HuH-7 (cell line): ENCODE results near the gene PLXNB2.
A peak's percentile ranks its signal among the peaks of the same experiment; 100 is the strongest.
"Not testable (repeated sequence)": the region's sequence is repeated elsewhere in the genome, so short reads cannot be mapped to it uniquely, and the experiment has no call there.

ENCODE experiments used
- DNase-seq: peaks from one replicate; pipeline ENCODE4 v3.0.0; 2011; ENCODE audit warnings: low spot score

The PLXNB2 gene

DNA sequence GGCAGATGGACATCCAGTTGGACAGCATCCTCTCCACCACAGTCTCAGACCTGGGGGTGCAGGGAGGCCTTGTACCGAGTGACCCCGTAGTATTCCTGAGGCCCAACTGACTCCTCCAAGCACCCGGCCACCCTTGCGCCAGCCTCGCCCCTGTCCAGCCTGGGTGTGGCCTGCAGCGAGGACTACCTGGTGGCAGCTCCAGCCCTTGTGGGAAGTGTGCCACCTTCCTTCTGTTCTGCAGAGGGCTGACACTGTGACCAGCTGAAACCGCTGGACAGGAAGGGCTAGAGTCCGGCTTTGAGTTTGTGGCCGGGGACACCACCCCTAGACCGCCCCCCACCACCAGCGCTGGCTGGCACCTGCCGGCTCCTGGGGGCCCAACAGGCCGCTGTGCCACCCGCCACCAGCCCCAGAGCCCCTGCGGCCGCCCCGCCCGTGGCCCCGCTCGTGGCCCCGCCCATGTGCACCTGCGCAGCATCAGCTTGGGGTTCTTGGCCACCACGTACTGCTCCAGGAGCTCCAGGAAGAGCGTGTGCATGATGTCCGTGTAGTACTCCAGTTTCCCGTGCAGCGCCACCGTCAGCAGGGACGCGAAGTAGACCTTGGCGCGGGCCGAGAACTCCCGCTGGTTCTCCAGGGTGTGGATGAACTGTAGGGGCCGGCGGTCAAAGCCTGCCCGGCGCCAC lies 27.3 kb downstream of the PLXNB2 start:
- DNase-seq, result no peak

DNA sequence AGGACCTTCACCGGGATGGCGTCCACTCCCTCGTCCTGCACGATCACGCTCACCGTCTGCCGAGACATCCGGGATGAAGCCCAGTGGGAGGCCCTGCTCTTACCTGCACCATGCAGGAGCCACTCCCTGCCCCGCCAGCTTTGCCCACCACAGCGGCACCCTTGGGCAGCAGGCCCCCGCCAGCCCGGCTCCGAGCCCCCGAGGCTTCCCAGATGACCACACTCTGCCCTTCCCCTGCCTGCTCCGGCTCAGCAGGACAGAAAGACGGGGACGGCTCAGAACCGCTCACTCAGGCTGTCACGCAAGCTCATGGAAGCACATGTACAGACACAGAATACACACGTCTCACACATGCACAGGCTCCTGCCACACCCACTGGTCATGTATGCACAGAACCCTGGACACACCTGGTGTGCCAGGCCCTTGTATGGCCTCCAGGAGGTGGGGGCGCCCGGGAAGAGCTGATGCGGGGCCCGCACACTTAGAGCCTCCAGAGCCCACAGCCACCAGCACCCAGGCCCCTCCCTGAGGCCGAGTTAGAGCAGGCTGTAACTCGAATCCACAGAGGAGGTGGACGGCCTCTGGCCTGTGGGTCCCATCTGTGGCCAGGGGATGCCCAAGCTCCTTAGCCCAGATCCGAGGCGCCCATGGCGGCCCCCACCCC lies 28.4 kb downstream of the PLXNB2 start:
- no peak for DNase-seq

GRCh38 chr22:50278461-50278860 lies 29.0 kb downstream of the PLXNB2 start:
- DNase-seq, result no peak

- no peak for DNase-seq
Measured at GRCh38 chr22:50277761-50278160, 29.7 kb downstream of the PLXNB2 start.

- no peak for DNase-seq
Measured at GRCh38 chr22:50276143-50276542, 31.3 kb downstream of the PLXNB2 start.

- no peak for DNase-seq
Measured at GRCh38 chr22:50275181-50276055, 32.0 kb downstream of the PLXNB2 start.

GRCh38 chr22:50274771-50275170 lies 32.7 kb downstream of the PLXNB2 start:
- no peak for DNase-seq

DNA sequence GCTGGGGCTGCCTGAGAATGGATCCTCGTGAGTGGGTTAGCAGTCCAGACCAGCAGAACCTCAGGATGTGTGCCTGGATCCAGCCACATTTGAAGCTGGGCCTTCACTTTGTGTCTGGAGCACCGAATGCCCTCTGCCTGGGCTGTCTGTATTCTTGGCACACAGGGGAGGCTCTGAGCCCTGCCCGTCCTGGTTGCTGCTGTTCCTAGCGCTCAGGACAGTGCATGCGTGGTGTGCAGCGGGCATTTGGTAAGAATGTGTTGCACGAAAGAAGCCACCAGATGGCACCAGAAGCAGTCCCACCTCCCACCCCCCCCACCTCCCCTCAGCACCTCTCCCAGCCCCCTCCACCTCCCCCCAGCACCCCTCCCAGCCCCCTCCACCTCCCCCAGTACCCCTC lies 33.1 kb downstream of the PLXNB2 start:
- DNase-seq, result peak; percentile 89

DNA sequence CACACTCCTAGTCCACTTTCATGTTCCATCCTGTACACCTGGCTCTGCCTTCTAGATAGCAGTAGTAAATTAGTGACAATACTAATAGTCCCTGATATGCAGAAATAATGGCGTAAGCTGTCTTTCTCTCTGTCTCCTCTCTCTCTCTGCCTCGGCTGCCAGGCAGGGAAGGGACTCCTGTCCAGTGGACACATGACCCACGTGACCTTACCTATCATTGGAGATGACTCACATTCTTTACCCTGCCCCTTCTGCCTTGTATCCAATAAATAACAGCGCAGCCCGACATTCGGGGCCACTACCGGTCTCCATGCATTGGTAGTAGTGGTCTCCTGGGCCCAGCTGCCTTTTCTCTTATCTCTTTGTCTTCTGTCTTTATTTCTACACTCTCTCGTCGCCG lies 33.7 kb downstream of the PLXNB2 start:
- DNase-seq, result not testable (repeated sequence)

- not testable (repeated sequence) for DNase-seq
Measured at GRCh38 chr22:50273352-50273751, 34.1 kb downstream of the PLXNB2 start.

DNA sequence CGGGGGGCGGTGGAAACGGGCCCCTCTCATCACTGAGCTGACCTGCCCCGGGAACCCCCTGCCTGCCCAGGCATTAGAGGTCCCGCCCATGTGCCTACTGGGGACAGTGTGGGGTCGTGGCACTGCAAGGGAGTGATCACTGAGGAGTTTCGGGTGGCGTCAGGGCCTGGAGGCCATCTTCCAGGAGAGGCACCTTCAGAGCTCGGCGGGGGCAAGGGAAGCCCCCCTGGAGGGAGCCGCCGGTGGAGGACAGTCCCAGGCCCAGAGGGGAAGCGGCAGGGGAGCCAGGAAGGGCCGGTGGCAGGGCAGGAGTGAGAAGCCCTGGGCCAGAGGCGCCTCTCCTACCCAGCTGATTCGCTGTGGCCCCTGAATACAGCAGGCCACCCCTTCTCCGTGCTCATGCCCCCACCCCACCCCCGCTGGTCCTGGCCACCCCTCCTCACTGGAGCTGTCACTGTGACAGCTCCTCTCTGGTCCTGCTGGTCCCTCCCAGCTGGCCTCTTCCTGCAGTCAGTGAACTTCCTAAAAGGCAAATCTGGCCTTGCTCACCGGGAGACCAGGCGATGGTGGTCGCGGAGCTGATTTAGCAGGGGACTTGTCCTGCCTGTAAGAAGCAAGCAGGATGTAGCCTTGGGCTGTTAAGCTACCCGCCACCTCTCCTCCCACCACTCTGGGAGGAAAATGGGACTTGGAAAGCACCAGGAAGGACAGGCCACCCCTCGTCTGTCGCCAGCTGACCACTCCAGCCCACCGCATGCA lies 35.2 kb downstream of the PLXNB2 start:
- DNase-seq, result no peak

- DNase-seq, result peak; percentile 85
Measured at GRCh38 chr22:50271519-50271970, 35.9 kb downstream of the PLXNB2 start.

DNA sequence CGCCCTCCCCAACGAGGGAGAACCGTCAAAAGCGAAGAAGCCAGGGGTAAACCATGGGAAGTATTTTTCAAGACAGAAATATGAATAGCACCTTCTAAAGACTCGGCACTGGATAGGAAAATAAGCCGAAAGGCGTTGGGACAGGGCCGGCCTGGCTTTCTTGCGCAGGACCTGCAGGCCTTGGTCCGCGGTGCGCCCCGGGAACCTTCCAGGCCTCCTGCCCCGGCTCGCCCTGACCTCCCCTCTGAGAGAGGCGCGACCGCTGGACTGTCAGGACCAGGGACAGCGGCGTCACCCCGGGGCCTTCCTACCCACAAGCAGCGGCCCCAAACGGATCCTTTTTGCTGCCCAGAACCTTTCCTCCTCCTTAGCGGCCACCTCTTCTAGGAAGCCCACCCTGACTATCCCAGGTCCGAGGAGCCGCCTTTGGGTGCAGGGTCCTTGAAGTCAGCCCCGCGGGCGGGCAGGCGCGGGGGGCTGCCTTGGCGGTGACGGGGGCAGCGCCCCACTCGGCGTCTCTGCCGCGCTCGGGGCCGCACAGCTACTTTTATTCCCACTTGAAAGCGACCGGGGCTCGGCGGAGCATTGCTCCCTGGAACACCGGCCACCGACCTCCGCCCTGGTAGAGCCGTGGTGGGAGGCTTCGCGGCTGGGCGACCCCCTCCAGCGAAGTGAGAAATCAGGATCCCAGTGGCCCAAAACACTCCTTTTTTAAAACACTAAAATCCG lies 36.6 kb downstream of the PLXNB2 start:
- peak; percentile 93 for DNase-seq

GRCh38 chr22:50269970-50270665 lies 37.3 kb downstream of the PLXNB2 start, which contains the start of gene MAPK11:
Gene MAPK11, minus strand, starts transcription at chr22:50270380. Its CDS starts 88 bp downstream, at chr22:50270292.
- DNase-seq, result no peak

DNA sequence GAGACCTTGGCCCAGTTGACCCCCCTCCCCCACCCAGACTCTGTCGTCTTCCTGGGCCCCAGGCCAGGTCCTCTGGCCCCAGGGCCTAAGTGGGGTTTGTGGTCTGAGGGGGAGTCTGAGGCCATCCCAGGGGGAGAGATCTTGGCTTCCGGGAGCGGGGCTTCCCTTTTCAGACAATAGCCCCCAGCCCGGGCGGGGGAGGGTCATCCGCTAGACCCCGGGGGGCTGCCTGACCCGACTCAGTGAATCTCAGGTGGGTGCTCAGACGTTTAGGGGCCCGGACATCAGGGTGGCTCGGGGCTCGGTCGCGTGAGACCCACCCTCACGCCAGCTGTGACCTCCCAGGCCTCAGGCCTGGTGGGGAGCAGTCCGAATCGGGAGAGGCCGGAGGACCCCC lies 37.9 kb downstream of the PLXNB2 start:
- no peak for DNase-seq

- DNase-seq, result no peak
Measured at GRCh38 chr22:50268655-50269113, 38.8 kb downstream of the PLXNB2 start.

GRCh38 chr22:50267591-50268390 lies 39.7 kb downstream of the PLXNB2 start:
- no peak for DNase-seq

- DNase-seq, result no peak
Measured at GRCh38 chr22:50266994-50267393, 40.5 kb downstream of the PLXNB2 start.

GRCh38 chr22:50264946-50265669 lies 42.3 kb downstream of the PLXNB2 start:
- no peak for DNase-seq
